ENCODE results near the gene SCRN1.

DNA sequence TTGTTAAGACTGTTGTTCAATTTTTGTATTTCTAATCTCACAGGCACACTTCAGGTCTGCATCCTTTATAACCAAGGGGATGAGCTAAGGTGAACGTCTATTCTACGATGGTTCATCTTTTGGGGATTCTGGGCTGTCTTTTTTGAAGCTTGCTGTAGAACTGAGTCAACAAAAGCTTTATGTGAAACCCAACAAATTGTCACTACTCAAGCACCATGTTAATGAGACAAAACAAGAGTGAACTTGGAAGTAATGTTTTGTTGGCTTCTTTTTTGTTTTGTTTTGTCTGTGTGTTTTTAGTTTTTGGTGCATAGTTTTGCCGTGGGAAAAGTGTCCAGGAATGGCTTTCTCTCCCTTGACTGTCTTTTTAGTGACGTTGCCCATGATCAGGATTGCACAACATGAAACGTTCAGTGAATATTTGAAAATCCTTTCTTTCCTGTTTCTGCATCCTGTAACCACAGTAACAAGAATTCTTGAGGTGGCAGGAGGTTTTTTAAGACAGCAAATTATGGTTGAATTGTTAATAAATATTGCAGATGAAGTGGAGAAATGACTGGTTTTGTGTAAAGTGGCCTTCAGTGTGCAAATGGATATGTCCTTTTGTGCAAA lies 117.7 kb downstream of the SCRN1 start:
- TF ChIP-seq TAF1 (IDR thresholded peaks at IDR 0.05; ENCODE audit: borderline replicate concordance, insufficient read depth, low read length) (no peak), POLR2AphosphoS5 (IDR thresholded peaks at IDR 0.05; ENCODE audit: low read depth, low read length) (no peak), SIN3A (IDR thresholded peaks at IDR 0.05; ENCODE audit: borderline replicate concordance, insufficient read depth, low read length) (no peak), FOXP2 (optimal IDR thresholded peaks at IDR 0.05; ENCODE audit: borderline replicate concordance, extremely low read depth, extremely low read length, insufficient read depth) (no peak)
- TF ChIP-seq, protein P1, sequence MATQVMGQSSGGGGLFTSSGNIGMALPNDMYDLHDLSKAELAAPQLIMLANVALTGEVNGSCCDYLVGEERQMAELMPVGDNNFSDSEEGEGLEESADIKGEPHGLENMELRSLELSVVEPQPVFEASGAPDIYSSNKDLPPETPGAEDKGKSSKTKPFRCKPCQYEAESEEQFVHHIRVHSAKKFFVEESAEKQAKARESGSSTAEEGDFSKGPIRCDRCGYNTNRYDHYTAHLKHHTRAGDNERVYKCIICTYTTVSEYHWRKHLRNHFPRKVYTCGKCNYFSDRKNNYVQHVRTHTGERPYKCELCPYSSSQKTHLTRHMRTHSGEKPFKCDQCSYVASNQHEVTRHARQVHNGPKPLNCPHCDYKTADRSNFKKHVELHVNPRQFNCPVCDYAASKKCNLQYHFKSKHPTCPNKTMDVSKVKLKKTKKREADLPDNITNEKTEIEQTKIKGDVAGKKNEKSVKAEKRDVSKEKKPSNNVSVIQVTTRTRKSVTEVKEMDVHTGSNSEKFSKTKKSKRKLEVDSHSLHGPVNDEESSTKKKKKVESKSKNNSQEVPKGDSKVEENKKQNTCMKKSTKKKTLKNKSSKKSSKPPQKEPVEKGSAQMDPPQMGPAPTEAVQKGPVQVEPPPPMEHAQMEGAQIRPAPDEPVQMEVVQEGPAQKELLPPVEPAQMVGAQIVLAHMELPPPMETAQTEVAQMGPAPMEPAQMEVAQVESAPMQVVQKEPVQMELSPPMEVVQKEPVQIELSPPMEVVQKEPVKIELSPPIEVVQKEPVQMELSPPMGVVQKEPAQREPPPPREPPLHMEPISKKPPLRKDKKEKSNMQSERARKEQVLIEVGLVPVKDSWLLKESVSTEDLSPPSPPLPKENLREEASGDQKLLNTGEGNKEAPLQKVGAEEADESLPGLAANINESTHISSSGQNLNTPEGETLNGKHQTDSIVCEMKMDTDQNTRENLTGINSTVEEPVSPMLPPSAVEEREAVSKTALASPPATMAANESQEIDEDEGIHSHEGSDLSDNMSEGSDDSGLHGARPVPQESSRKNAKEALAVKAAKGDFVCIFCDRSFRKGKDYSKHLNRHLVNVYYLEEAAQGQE (IDR thresholded peaks at IDR 0.05; ENCODE audit: insufficient read depth in 1 of 2, low read depth in 2 of 2, low read length in 2 of 2): no peak
